HG03439 (cell line): ENCODE measurements around the gene C6orf118.

Experiments
- ATAC-seq: cut with Tn5 transposase; IDR thresholded peaks from one replicate; pipeline ENCODE4 v1.9.1; 2021; ENCODE audit warnings: mild to moderate bottlenecking, moderate library complexity; ENCODE audit not compliant: unreplicated experiment

Gene C6orf118

DNA sequence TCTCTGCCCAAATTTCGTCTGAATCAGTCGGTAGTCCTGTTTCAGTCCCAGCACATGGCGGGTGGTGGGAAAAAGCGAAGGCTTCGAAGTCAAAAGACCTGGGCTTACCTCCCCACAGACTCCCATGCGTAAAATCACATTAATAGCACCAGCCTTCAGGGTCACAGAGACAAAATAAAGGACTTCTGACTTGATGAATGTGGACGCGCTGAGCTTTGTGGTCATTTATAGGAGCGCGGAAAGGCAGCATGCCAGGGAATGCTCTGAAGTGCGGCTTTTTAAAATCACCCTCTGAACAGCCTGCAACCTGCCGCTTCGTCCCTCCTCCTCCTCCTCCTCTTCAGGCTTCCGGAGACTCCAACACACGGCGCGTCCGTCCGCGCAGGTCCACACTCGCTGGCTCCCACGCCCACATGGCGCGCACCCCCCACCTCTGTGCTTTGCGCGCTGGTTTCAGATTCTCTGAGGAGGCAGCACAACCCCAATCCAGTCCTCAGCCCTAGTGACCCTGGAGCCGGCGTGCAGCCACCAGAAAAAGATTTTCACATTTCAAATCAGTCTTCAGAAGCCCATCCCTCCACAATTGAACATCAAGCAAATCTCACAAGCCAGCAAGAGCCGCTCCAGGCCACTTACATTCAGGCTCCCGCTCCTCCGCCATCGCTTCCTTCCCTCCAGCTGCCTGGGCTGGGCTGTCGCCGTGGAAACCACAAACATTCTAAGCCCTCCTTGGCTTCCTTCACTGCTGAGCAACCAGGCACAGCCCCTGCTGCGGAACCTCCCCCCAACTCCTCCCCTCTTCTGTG, at the start of gene C6orf118:
Gene C6orf118 (minus strand): TSS at position 680 of the 806 bp plus-strand sequence. CDS start 19 bp downstream, at position 661.
- ATAC-seq: no peak

DNA sequence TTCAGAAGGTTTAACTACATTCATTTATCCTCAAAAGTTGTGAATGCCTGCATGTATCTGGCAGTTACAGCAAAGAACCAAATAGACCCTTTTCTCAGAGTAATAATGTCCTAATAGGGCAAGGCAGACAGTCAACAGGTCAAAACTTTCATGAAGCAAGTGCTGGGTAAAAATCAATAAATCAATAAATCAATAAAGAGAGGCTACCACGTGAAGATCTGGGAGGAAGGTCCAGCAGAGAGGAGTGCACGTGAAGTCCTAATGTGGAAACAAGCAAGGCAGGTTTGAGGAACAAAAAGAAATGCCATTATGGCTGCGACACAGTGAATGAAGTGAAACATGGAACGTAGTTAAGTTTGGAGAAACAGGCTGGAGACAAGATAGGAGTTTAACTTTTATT, 36.3 kb upstream of the C6orf118 start:
- ATAC-seq: no peak

DNA sequence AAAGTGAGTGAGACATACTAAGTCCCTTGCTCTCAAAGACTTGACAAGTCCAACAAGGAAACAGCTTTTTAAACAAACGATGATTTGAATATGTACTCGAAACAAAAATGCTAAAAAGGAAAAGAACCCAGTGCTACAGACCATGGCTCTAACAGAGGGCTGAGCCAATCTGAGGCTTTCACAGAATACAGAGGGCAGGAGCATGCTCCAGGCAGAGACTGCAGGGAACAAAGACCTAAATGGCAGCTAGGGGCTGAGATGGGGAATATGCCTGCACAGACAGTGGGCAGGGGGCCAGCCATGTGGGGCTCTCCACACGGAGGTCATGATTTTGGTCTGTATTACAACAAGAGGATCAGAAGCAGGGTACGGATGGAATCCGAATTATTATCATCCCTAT, 31.1 kb upstream of the C6orf118 start:
- ATAC-seq: no peak

DNA sequence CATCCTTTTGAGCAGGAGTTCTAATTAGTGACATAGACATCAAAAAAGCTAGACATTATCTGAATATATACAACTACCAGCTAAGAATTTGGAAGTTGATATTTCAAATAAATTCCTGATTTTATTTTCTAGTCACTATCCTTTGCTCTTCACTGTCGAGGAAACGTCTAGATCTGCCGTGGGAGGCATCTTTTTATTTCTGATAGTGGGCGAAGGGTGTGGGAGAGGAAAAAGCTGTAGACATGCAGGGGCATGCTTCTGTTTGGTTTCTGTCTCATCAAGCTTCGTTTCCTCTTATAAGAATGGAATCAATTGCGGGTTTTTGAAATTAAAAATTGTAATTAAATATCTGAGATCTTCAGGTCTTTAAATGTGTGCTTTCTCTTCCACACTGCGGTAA, 16.2 kb upstream of the C6orf118 start:
- no peak for ATAC-seq

DNA sequence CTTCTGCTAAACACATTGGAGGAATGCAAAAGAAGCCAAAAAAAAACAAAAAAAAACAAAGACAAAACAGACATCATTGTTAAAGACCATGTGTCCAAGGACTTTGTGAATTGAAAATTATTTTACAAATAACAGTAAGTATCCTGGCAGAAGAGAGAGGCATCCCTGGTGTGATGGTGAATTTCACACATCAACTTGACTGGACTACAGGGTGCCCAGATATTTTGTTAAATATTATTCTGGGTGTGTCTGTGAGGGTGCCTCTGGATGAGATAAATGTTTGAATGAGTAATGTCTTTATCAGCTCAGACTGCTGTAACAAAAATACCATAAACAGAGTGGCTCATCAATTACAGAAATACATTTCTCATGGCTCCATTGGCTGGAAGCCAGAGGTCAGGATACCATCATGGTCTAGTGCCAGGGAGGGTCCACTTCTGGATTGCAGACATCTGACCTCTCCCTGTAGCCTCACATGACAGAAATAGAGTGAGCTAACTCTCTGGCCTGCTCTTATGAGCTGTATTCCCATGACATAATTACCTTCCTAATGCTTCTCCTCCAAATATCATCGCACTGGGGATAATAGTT, 12.2 kb upstream of the C6orf118 start:
- no peak for ATAC-seq

DNA sequence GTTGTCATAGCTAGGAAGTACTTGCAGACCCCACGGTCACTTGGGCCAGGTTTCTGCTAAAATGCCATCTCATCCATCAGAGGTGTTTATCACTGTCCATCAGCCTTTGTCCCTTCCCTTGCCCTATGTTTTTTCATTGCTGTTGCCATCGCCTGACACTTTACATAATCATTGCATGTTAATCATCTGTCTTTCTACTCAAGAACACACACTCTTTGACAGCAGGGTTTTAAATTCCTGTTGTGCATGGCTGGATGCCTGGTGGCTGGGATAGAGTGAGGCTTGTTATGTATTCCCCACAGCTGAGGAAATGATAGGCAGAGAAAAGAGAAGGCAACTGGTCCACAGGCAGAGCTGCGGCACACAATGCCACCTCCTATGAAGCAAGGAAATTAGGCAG, 11.7 kb upstream of the C6orf118 start:
- ATAC-seq: no peak

DNA sequence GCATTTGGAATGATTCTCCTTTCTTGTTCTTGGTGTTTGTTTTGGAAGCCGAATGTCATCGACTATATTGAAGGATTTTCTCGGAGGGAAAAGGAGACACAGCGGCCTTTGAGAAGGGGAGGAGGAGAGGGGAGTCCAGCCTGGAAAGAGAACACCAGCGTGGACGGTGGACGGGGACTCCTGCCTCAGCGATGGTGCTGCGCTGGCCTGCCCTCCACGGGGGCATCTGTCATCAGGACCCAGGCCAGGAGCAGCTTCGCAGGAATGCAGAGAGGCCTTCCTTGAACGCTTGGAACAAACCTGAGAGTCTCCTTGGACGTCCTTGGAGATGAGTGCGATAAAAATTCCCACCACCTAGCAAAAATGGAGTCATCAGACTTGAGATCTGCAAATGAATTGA, 8.3 kb upstream of the C6orf118 start:
- no peak for ATAC-seq

DNA sequence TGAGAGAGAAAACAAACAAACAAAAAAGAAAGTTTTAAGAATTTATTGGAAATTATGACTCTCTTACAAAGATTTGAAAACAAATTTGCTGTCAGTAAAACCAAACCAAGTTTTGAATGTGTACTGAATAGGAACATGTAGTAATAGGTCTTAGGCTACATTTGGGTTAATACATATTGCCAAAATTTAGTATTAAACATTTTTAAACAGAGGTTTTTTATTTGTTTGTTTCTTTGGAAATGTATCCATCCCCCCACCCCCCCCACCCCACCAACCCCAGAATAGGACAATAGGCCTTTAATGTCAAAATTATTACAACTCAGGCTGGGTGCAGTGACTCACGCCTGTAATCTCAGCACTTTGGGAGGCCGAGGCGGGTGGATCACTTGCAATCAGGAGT, 2.5 kb downstream of the C6orf118 start:
- no peak for ATAC-seq

DNA sequence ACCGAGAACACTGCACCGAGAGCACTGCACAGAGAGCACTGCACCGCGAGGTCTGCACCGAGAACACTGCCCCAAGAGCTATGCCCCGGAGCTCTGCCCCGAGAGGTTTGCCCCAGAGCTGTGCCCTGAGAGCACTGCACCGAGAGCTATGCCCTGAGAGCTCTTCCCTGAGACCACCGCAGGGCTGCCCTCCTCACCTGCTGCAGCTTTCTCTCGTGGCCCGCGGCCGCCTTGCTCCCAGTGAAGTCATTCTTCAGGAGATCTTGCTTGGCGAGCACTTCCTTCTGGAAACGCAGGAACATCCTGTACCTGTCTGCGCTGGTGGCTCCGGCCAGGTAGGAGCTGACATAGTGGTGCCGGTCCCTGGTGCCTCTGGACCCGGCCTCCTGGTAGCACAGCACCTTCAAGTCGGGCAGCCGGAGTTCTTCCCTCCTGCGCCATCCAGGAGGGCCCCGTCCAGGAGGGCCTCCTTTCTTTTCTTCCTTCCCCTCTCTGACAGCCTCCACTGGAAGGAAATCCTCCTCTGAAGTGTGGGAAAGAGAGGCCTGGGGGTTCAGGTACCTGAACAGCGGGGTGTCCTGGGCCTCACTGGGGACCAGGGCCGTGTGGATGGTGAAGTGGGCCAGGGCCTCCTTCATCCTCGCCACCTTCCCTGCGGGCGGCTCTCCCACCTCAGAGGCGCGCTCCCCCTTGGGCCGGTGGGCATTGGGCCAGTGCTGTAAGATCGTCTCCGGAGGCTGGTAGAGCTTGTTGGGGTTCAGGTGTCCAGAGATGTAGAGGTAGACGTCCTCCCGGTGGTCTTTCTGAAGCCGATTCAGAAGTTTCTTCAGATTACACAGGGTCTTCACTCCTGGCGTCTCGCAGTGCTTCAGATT, 7.8 kb downstream of the C6orf118 start:
- no peak for ATAC-seq

DNA sequence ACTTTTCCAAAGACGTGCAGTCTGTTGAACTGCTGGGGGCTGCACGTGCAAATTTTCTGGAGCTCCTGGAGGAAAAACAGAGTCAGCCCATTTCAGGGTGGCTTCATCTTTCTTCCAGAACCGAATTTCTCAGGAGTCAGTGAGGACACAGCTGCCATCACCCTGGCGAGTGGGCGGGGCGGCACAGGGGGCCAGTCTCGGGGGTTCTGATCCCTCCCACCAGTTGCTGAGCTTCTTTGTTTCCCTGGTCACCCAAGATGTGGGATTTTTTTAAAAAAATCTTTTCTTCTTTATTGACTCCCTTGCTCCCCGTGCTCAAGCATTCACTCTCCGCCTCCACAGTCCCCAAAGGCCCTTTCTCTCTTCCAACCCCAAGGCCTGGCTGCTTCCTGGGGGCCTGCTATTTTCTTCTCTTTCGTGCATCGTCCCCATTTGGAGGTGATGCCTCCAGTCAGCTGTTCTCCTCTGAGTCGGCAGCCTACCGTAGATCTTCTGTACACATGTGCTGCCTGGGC, 8.9 kb downstream of the C6orf118 start:
- no peak for ATAC-seq

DNA sequence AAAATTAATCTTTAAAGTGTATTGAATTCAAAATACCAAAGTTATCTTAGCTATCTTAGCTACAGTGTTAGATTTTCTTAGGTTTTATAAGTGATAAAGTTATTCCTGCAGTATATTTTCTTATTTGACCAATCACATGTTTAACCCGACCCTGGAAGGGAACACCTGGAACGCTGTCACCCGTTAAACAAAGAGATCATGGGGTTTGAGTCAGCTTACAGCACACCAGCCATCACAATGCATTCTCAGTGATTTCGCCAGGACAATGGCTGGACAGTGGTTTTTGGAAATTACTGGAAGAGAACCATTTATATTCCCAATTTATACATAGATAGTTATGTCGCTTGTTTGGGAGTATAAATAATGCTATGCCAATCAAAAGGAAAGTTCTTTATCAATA, 10.5 kb downstream of the C6orf118 start:
- no peak for ATAC-seq

DNA sequence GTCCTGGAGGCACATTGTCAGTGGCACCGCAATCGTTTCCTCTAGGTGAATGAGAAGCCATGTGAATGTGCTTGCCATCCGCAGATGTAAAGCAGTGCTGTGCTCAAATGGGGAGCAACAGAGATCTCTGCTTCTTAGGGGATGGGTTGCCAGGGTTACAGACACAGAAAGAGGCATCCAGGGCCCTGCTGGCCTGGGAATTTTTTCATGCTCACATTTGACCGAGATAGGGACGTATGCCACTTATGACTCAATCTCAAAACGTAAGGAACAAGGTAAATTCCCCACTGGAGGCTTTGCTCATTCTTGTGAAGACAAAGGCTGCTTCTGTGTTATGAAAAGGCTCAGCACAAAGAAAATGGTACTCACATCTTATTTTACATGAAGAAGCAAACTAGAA, 11.0 kb downstream of the C6orf118 start:
- no peak for ATAC-seq

DNA sequence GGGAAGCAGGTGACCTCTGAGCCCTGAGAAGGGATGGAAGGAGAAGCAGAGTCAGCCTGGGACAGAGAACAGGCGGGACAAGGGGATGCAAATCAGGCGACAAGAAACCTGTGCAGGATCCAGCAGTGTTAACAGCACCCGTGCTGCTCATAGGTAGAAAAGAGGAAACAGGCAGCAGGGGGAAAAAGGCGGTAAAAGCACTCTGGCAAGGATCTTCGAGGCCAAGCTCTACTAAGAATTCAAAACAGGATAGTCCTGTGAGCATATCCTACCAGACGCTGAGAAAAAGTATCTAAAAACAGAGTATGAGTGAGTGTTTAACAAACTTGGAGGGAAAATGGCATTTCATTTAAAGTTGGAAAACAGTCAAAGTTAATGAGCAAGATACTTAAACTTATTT, 16.7 kb downstream of the C6orf118 start:
- ATAC-seq: no peak

DNA sequence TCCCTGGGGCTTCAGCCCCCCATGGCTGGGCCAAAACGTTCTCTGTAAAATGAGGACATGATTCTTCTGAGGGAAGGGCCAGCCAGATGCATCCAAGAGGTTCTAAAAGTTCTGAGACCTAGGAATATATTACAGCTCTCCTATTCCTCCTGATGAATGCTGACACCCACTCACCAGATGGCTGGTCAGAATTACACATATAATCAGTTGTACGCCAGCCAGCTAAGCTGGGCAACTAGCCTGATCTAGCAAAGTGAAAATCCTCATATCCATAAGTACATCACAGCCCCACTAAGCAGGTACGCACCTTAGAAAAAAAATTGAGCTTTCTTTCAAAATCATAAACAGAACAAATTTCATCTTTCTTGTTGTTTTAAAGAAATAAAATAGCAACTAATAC, 34.8 kb downstream of the C6orf118 start:
- ATAC-seq: no peak

DNA sequence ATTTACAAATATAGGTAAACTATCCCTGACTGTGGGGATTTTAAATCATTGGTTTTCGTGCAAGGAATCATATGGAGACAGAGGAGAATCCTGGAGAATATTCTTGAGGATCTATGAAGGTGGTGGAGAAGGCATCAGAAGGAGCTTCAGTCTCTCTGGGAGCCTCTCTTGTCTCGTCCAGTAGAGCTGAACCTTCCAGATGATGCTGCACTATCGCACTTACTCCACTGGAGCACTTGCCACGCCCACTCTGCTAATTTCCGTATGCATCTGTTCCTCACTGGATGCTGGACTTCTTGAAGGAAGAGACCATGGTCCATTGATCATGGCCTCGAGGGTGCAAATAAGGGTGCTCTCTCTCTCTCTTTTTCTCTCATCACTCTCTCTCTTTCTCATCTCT, 36.8 kb downstream of the C6orf118 start:
- ATAC-seq: no peak

DNA sequence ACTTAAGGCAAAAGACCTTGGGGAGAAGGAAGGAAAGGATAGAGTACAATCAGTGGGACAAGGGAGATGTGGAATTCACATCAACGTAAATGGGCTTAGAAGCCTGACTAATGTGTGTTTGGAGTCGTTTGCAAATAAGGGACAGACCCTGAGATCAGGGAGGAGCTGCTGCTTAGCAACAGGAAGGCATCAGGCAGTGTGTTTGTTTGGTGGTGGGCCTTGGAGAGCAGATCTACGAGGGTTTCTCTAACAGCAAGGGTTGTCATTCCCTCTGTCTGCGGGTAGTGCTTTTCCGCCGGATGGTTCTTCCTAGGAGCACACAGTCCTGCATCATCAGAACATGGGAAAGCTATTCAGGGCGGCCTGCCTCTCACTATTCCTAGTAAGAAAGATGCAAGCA, 40.4 kb downstream of the C6orf118 start:
- no peak for ATAC-seq

DNA sequence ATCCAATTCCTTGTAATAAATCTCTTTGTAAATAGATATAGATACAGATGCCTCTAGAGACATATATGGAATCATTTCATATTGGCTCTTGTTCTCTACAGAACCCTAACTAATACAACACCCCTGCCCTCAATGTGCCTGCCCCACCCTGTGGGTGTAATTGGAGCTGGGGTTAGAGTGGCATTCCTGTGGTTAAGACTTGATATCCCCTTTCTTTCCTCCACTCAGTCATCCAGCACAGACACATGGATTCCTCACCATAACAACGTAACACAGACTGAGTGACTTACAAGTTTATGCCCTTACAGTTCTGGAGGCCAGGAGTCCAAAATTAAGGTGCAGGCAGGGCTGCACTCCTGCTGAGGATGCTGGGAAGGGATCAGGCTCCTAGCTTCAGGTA, 42.8 kb downstream of the C6orf118 start:
- ATAC-seq: no peak

DNA sequence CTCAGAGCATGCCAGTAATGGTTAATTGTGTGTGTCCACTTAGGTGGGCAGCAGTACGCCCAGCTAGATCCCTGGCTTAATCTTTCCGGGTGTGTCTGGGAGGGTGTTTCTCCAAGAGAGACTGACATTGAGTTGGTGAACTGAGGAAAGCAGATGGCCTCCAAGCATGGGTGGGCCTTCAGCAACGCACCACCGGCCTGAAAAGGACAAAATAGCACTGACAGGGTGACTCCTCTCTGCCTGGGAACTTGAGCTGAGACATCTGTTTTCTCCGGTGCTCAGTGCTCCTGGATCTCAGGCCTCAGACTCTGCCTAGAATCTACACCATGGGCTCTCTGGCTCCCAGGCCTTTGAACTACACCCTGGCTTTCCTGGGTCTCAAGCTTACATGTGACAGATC, 43.2 kb downstream of the C6orf118 start:
- no peak for ATAC-seq

DNA sequence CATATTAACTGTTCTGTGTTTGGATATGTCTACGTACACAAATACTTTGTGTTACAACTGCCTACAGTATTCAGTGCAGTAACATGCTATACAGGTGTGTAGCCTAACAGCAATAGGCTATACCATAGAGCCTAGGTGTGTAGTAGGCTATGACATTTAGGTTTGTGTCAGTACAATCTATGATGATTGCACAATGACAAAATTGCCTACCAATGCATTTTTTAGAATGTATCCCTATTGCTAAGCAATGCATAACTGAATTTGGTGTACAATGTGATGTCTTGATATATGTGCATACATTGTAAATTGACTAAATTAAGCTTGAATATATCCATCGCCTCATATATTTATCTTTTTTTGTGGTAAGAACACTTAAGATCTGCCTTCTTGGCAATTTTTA, 48.9 kb downstream of the C6orf118 start:
- ATAC-seq: no peak

DNA sequence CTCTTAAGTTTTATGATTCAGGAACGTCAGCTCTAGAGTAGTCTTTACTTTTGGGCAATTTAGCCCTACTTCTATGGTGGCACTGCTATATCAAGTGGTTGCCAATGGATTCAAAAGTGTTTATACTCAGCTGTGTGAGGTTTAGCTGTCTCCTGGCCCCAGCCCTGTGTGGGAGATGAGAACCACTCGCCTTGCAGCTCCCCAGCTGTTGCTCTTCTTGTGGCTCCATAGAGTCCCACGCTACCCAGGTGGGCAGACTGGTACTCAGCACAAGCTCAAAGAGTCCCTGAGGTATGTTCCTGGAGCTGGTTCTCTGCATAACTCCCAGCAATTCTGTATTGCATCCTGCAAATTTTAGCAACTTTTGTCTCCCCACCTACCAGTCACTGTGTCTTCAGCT, 59.6 kb downstream of the C6orf118 start:
- no peak for ATAC-seq

DNA sequence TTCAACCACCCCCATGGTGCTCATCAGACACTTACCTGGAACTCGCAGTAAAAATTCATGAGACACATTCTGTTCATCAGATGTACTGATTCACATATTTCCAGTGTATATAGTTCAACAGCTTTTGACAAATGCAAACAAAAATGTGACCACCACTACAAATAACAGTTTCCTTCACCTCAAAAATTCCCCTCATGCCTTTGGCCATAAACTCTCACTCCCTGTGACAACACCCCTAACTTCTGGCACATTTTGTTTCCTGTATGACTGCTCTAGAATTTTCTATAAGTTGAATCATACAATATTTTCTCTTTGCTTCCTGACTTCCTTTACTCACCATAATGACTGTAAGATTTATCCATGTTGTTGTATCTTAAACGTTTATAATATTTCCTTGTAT, 63.7 kb downstream of the C6orf118 start:
- no peak for ATAC-seq

DNA sequence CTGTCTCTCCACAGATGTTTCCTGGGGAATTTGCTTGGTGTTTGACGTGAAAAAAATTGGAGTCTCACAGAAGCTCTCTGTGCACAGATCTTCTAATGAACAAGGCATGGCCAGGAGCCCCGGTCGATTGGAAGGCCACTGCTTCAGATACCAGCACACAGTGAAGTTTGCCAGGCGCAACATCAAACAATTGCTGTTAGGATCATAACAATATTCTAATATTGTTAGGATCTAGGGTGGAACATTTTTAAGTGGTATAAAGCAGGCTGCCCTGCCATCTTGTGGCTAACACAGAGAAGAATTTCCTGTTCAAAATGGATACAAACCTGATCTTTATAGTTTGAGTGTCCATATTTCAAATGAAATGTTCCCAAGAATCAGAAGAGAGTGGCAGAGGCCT, 64.1 kb downstream of the C6orf118 start:
- ATAC-seq: no peak
